Right lobe of liver (tissue), 6 donors: ENCODE measurements around the gene TRO. TPM values are rescaled to one million over a fixed set of nuclear protein-coding genes. Genes with fewer than 3 reads are reported as not detected.
A peak's percentile ranks its signal among the peaks of the same experiment; 100 is the strongest.

Experiments used
- ATAC-seq, 4 donors: fragments of 200-7000 bp; cut with Tn5 transposase; one replicate each; pipeline ENCODE4 v1.9.1; 2020; ENCODE audit warnings: mild to moderate bottlenecking in 4 of 4, moderate library complexity in 4 of 4
- DNase-seq, 3 donors: peaks; one replicate each; pipeline ENCODE4 v3.0.0-alpha.2; 2020
- H3K27ac ChIP-seq, 3 donors: fragments of 200-600 bp; one replicate each; pipeline ENCODE4 v1.8.0; 2022
- H3K27me3 ChIP-seq, 2 donors: fragments of 200-600 bp; one replicate each; pipeline ENCODE4 v1.8.0; 2022
- H3K36me3 ChIP-seq, 4 donors: fragments of 200-600 bp; sonication (generic) in 1 of 4; one replicate each; pipeline versions ENCODE4 v1.5.1 to v1.8.0; 2017 to 2022; ENCODE audit warnings: control low read depth in 1 of 4
- H3K4me1 ChIP-seq, 4 donors: fragments of 200-600 bp; sonication (generic) in 1 of 4; one replicate each; pipeline versions ENCODE4 v1.5.1 to v1.8.0; 2017 to 2022; ENCODE audit warnings: control low read depth in 1 of 4
- H3K4me3 ChIP-seq, 3 donors: fragments of 200-600 bp; one replicate each; pipeline ENCODE4 v1.8.0; 2022
- H3K9me3 ChIP-seq, 4 donors: fragments of 200-600 bp; sonication (generic) in 1 of 4; one replicate each; pipeline versions ENCODE4 v1.5.1 to v1.8.0; 2017 to 2022; ENCODE audit warnings: control low read depth in 1 of 4
- POLR2A ChIP-seq: fragments of 450-650 bp; IDR thresholded peaks from one replicate; pipeline ENCODE4 v1.6.1; 2017; ENCODE audit warnings: antibody characterized with exemption, mild to moderate bottlenecking
- WGBS: methylation state at CpG from one replicate; pipeline ENCODE4 v1.1.6; 2018; ENCODE audit warnings: low coverage, low lambda C conversion rate; ENCODE audit not compliant: insufficient coverage; ENCODE audit errors: missing lambda C conversion rate; 5-methylcytosine and 5-hydroxymethylcytosine counted together
- intact Hi-C, 2 donors: fragments of 100-400 bp; cut with DNase I; formaldehyde crosslinking; loops; one replicate each; pipeline versions ENCODE4 v1.11.2 to v1.14.1; 2022
- total RNA-seq, 6 experiments: library from RNA; depleted of rRNA in 2 of 6; stranded (reverse); fragments of >200 nt in 2 of 6; fragmentation: NEBNext Ultra II Directional in 3 of 6; extraction: Animal tissue kit (Norgen Biotek cat#: 25700) in 3 of 6; gene quantifications; one replicate each; pipeline versions ENCODE4 v1.1.0 to v1.2.4, GENCODE V29; 2016 to 2023
- TF ChIP-seq, protein P1 (sequence below), 4 donors: fragments of 200-600 bp in 3 of 4; fragments of 450-650 bp in 1 of 4; IDR thresholded peaks; one replicate each; pipeline versions ENCODE4 v1.5.1 to v1.8.0; 2016 to 2022; ENCODE audit warnings: antibody characterized with exemption in 4 of 4, mild to moderate bottlenecking in 2 of 4
- donor health status: DM: no; HTN: yes; CAD: no.
- donor health status: DM: no; HTN: no; CAD: no.
- donor health status: DM: no; HTN: no; CAD: no.
- donor health status: DM: no; HTN: yes; CAD: no.
- donor health status: DM: no; HTN: yes; CAD: no.

The TRO gene
- total RNA-seq, 6 experiments from 2014 or later = 0.06 to 1.4 (median 0.49) TPM

- TF ChIP-seq POLR2A = no peak
- TF ChIP-seq, protein P1, sequence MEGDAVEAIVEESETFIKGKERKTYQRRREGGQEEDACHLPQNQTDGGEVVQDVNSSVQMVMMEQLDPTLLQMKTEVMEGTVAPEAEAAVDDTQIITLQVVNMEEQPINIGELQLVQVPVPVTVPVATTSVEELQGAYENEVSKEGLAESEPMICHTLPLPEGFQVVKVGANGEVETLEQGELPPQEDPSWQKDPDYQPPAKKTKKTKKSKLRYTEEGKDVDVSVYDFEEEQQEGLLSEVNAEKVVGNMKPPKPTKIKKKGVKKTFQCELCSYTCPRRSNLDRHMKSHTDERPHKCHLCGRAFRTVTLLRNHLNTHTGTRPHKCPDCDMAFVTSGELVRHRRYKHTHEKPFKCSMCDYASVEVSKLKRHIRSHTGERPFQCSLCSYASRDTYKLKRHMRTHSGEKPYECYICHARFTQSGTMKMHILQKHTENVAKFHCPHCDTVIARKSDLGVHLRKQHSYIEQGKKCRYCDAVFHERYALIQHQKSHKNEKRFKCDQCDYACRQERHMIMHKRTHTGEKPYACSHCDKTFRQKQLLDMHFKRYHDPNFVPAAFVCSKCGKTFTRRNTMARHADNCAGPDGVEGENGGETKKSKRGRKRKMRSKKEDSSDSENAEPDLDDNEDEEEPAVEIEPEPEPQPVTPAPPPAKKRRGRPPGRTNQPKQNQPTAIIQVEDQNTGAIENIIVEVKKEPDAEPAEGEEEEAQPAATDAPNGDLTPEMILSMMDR (IDR thresholded peaks at IDR 0.05) = no peak
- Histone ChIP-seq H3K27ac (no peak overlapping the region), H3K4me1 (no peaks in the 10 kb centered on the region), H3K4me3 (no peak overlapping the region), H3K36me3 (no peaks in the 10 kb centered on the region), H3K27me3 (no peaks in the 10 kb centered on the region), H3K9me3 (no peaks in the 10 kb centered on the region)
- DNase-seq (no peak), ATAC-seq (no peak)
- intact Hi-C loops = no loop called here
Measured at GRCh38 chrX:54909941-54910340, 10.7 kb upstream of the TRO start.

- H3K4me1 ChIP-seq = no peaks in the 10 kb centered on the region
- peaks cover 0 to 4% of the 10 kb centered on the region in 2 donors for H3K27me3 ChIP-seq
- WGBS = 25% methylated on average over 26 of the region's 29 CpGs
- ATAC-seq = peak in 3 of 4 donors; percentile 29 to 43 (median 36)
- peak in 1 of 3 donors; percentile 57 for DNase-seq
- H3K9me3 ChIP-seq = no peaks in the 10 kb centered on the region
- intact Hi-C loops = no loop called here
- H3K27ac ChIP-seq = no peak overlapping the region
- H3K36me3 ChIP-seq = no peaks in the 10 kb centered on the region
- H3K4me3 ChIP-seq = peak overlapping the region in 2 of 3 donors; percentile 11 to 27
- TF ChIP-seq, protein P1 (IDR thresholded peaks at IDR 0.05) = no peak
- no peak for TF ChIP-seq POLR2A
Measured at GRCh38 chrX:54921427-54922021, 900 bp downstream of the TRO start.

DNA sequence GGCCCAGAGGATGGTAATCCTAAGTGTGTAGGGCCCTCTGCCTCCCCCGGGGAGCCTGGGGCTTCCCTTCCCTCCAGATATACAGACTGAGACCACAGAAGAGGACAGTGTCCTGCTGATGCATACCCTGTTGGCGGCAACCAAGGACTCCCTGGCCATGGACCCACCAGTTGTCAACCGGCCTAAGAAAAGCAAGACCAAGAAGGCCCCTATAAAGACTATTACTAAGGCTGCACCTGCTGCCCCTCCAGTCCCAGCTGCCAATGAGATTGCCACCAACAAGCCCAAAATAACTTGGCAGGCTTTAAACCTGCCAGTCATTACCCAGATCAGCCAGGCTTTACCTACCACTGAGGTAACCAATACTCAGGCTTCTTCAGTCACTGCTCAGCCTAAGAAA lies 1.9 kb downstream of the TRO start:
- ATAC-seq (no peak), DNase-seq (no peak)
- Histone ChIP-seq H3K27me3 (peaks cover 0 to 4% of the 10 kb centered on the region in 2 donors), H3K9me3 (no peaks in the 10 kb centered on the region), H3K4me1 (no peaks in the 10 kb centered on the region), H3K36me3 (no peaks in the 10 kb centered on the region), H3K4me3 (no peak overlapping the region), H3K27ac (no peak overlapping the region)
- intact Hi-C loops = no loop called here
- no peak for TF ChIP-seq POLR2A
- TF ChIP-seq, protein P1 (IDR thresholded peaks at IDR 0.05) = no peak
- WGBS = 100% methylated on average over 1 of the region's 3 CpGs

DNA sequence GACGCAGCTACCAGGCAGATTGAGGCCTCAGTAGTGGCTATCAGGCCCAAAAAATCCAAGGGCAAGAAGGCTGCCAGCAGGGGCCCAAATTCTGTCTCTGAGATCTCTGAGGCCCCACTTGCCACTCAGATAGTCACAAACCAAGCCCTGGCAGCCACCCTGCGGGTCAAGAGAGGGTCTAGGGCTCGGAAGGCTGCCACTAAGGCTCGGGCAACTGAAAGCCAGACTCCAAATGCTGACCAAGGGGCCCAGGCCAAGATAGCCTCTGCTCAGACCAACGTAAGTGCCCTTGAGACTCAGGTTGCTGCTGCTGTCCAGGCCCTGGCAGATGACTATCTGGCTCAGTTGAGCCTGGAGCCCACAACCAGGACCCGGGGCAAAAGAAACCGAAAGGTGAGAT lies 2.8 kb downstream of the TRO start:
- intact Hi-C loops = no loop called here
- H3K27me3 ChIP-seq = peaks cover 0 to 4% of the 10 kb centered on the region in 2 donors
- no peaks in the 10 kb centered on the region for H3K36me3 ChIP-seq
- ATAC-seq = no peak
- H3K4me1 ChIP-seq = no peaks in the 10 kb centered on the region
- H3K4me3 ChIP-seq = no peak overlapping the region
- no peaks in the 10 kb centered on the region for H3K9me3 ChIP-seq
- WGBS = 88% methylated on average over 3 of the region's 7 CpGs
- no peak for DNase-seq
- H3K27ac ChIP-seq = no peak overlapping the region
- TF ChIP-seq, protein P1 (IDR thresholded peaks at IDR 0.05) = no peak
- no peak for TF ChIP-seq POLR2A

DNA sequence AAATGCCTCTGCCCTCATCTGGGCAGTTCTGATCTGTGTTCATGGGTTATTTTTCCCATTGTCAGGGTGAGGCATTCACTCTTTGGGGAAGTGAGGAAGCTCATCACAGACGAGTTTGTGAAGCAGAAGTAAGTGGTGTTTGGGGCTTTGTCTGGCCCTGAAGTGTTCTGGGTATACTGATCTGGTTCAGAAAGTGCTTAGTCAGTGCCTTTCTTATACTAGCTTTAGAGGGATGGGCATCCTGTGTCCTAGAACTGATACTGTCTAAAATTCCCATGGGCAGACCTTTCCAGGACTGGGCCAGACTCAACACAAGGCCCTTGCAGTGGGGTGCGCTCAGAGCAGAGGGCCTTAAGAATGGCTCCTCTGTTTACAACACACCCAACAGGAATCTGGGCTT lies 6.4 kb downstream of the TRO start:
- Histone ChIP-seq H3K4me1 (no peaks in the 10 kb centered on the region), H3K36me3 (no peaks in the 10 kb centered on the region), H3K27ac (no peak overlapping the region), H3K4me3 (no peak overlapping the region), H3K9me3 (no peaks in the 10 kb centered on the region), H3K27me3 (no peaks in the 10 kb centered on the region)
- ATAC-seq (peak in 1 of 4 donors; percentile 28), DNase-seq (no peak)
- no peak for TF ChIP-seq POLR2A
- TF ChIP-seq, protein P1 (IDR thresholded peaks at IDR 0.05) = no peak
- WGBS = 55% methylated on average over 2 of the region's 2 CpGs
- intact Hi-C loops = no loop called here
